Astrocyte (in vitro differentiated cells and primary cell): ENCODE measurements around the gene UTS2. TPM values are rescaled to one million over a fixed set of nuclear protein-coding genes. Genes with fewer than 3 reads are reported as not detected.

Source experiments
- DNase-seq: peaks from one replicate; pipeline ENCODE4 v3.0.0-alpha.2; 2010; ENCODE audit warnings: low read depth
- FAIRE-seq: peaks from 2 replicates; lab custom pipeline; 2011; peaks lifted over from hg19 to GRCh38; lab: Jason Lieb, UNC
- H2AFZ ChIP-seq: 2 replicates; pipeline ENCODE4 v1.6.0; 2012; ENCODE audit warnings: low read depth, low read length, inconsistent platforms
- H3K27ac ChIP-seq: 2 replicates; pipeline ENCODE4 v1.5.1; 2011; ENCODE audit warnings: low read depth, low read length, inconsistent platforms
- H3K27me3 ChIP-seq: 2 replicates; pipeline ENCODE4 v1.6.0; 2011; ENCODE audit warnings: low read length, inconsistent platforms; ENCODE audit not compliant: insufficient read depth
- H3K36me3 ChIP-seq: 2 replicates; pipeline ENCODE4 v1.5.1; 2011; ENCODE audit warnings: low read length, inconsistent platforms; ENCODE audit not compliant: insufficient read depth
- H3K4me1 ChIP-seq: 2 replicates; pipeline ENCODE4 v1.5.1; 2011; ENCODE audit warnings: low read length, inconsistent platforms; ENCODE audit not compliant: insufficient read depth
- H3K4me2 ChIP-seq: 2 replicates; pipeline ENCODE4 v1.6.0; 2012; ENCODE audit warnings: low read length, inconsistent platforms
- H3K4me3 ChIP-seq: 2 replicates; pipeline ENCODE4 v1.5.1; 2011; ENCODE audit warnings: low read depth, mild to moderate bottlenecking, low read length, inconsistent platforms; ENCODE audit not compliant: insufficient read depth
- H3K79me2 ChIP-seq: 2 replicates; pipeline ENCODE4 v1.6.0; 2012; ENCODE audit warnings: mild to moderate bottlenecking, low read length, inconsistent platforms; ENCODE audit not compliant: insufficient read depth
- H3K9ac ChIP-seq: 2 replicates; pipeline ENCODE4 v1.6.0; 2012; ENCODE audit warnings: mild to moderate bottlenecking, low read length, inconsistent platforms
- H3K9me3 ChIP-seq: 2 replicates; pipeline ENCODE4 v1.5.1; 2012; ENCODE audit warnings: low read depth, mild to moderate bottlenecking, low read length, inconsistent platforms; ENCODE audit not compliant: insufficient read depth
- H4K20me1 ChIP-seq: 2 replicates; pipeline ENCODE4 v1.6.0; 2012; ENCODE audit warnings: low read length, inconsistent platforms; ENCODE audit not compliant: insufficient read depth
- H3K27ac Mint-ChIP-seq: one replicate; pipeline ENCODE4 v1.8.0; 2021; ENCODE audit warnings: mild to moderate bottlenecking, mixed read lengths; ENCODE audit not compliant: unreplicated experiment
- H3K27me3 Mint-ChIP-seq: one replicate; pipeline ENCODE4 v1.8.0; 2021; ENCODE audit warnings: low read depth, mixed read lengths; ENCODE audit not compliant: unreplicated experiment
- H3K36me3 Mint-ChIP-seq: one replicate; pipeline ENCODE4 v1.8.0; 2021; ENCODE audit warnings: low read depth, mixed read lengths; ENCODE audit not compliant: unreplicated experiment
- H3K4me1 Mint-ChIP-seq: one replicate; pipeline ENCODE4 v1.8.0; 2021; ENCODE audit warnings: low read depth, mixed read lengths; ENCODE audit not compliant: unreplicated experiment
- H3K4me3 Mint-ChIP-seq: one replicate; pipeline ENCODE4 v1.8.0; 2021; ENCODE audit warnings: mild to moderate bottlenecking, moderate library complexity, mixed read lengths; ENCODE audit not compliant: unreplicated experiment
- H3K9me3 Mint-ChIP-seq: one replicate; pipeline ENCODE4 v1.8.0; 2021; ENCODE audit warnings: mild to moderate bottlenecking, mixed read lengths; ENCODE audit not compliant: unreplicated experiment
- CTCF ChIP-seq: IDR thresholded peaks from 2 replicates; pipeline ENCODE4 v1.5.1; 2011; ENCODE audit warnings: low read depth, mild to moderate bottlenecking, inconsistent platforms, low read length, moderate library complexity; ENCODE audit not compliant: insufficient read depth
- EZH2 ChIP-seq: IDR thresholded peaks from 2 replicates; pipeline ENCODE4 v1.6.1; 2012; ENCODE audit warnings: mild to moderate bottlenecking, low read length, inconsistent platforms; ENCODE audit not compliant: insufficient read depth
- total RNA-seq: library from RNA; stranded (reverse); gene quantifications from 2 replicates; pipeline ENCODE4 v1.2.1, GENCODE V29; 2021

The UTS2 gene
- total RNA-seq, 1 donor from 2014 or later: not detected

DNA sequence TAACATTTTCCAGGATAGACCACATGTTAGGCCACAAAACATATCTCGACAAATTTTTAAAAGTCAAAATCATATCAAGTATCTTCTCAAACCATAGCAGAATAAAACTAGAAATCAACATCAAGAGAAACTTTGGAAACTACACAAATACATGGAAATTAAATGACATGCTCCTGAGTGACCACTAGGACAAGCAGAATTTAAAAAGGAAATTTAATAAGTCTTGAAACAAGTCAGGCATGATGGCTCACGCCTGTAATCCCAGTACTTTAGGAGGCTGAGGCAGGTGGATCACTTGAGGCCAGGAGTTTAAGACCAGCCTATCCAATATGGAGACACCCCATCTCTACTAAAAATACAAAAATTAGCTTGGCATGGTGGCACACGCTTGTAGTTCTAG, 26.4 kb upstream of the UTS2 start:
- peaks cover 14% of the 10 kb centered on the region for H3K9me3 Mint-ChIP-seq
- no peak for FAIRE-seq
- no peak overlapping the region for H3K27ac ChIP-seq

GRCh38 chr1:7878027-7878426, 25.2 kb upstream of the UTS2 start:
- no peak overlapping the region for H3K27ac Mint-ChIP-seq
- DNase-seq (no peak), FAIRE-seq (no peak)
- H3K4me1 ChIP-seq: no peaks in the 10 kb centered on the region
- no peaks in the 10 kb centered on the region for H3K79me2 ChIP-seq
- H3K9me3 ChIP-seq: no peaks in the 10 kb centered on the region
- no peak overlapping the region for H2AFZ ChIP-seq
- H3K27me3 Mint-ChIP-seq: peaks cover 4% of the 10 kb centered on the region
- H3K4me1 Mint-ChIP-seq: no peaks in the 10 kb centered on the region
- no peak for TF ChIP-seq CTCF
- no peak for TF ChIP-seq EZH2
- H3K9ac ChIP-seq: no peak overlapping the region
- no peak overlapping the region for H3K4me2 ChIP-seq
- H3K36me3 Mint-ChIP-seq: no peaks in the 10 kb centered on the region
- no peaks in the 10 kb centered on the region for H3K27me3 ChIP-seq
- H3K4me3 Mint-ChIP-seq: no peak overlapping the region
- peaks cover 14% of the 10 kb centered on the region for H3K9me3 Mint-ChIP-seq
- H4K20me1 ChIP-seq: no peaks in the 10 kb centered on the region
- no peaks in the 10 kb centered on the region for H3K36me3 ChIP-seq
- no peak overlapping the region for H3K27ac ChIP-seq
- H3K4me3 ChIP-seq: no peak overlapping the region

More for the DNA sequence above, 26.4 kb upstream of the UTS2 start:
- Histone ChIP-seq H2AFZ (no peak overlapping the region), H3K27me3 (no peaks in the 10 kb centered on the region), H3K4me2 (no peak overlapping the region), H3K4me3 (no peak overlapping the region), H3K79me2 (no peaks in the 10 kb centered on the region), H3K9me3 (no peaks in the 10 kb centered on the region), H4K20me1 (no peaks in the 10 kb centered on the region), H3K36me3 (no peaks in the 10 kb centered on the region), H3K9ac (no peak overlapping the region), H3K4me1 (no peaks in the 10 kb centered on the region)
- Mint-ChIP-seq H3K36me3 (no peaks in the 10 kb centered on the region), H3K4me3 (no peak overlapping the region), H3K27me3 (peaks cover 2% of the 10 kb centered on the region), H3K27ac (no peak overlapping the region), H3K4me1 (no peaks in the 10 kb centered on the region)
- no peak for DNase-seq
- no peak for TF ChIP-seq EZH2
- no peak for TF ChIP-seq CTCF
